T-helper 2 cell treated with Interferon-gamma antibody and Interleukin-4, amounts not matched to agents 100 ng/mL and 5 ng/mL, for 36 hours (primary cell): ENCODE data around the gene P2RX1. TPM values are rescaled to one million over a fixed set of nuclear protein-coding genes. Genes with fewer than 3 reads are reported as not detected.

Experiments used
- intact Hi-C: fragments of 100-400 bp; cut with micrococcal nuclease; formaldehyde crosslinking; loops from one replicate; pipeline ENCODE4 v1.15.1; 2023
- total RNA-seq: library from RNA; stranded (reverse); gene quantifications from 2 replicates; pipeline ENCODE4 v1.2.3, GENCODE V29; 2022

P2RX1 gene
- 2.0 and 2.5 TPM in 2 replicates for total RNA-seq

GRCh38 chr17:3915995-3916696 lies at the start of gene P2RX1:
TSS of gene P2RX1 (minus strand) at chr17:3916465. CDS start at chr17:3916225, 240 bp downstream.
- intact Hi-C loops, result loop anchor here (2.0 to 5.0 kb wide), 2 partner anchors 46 to 159 kb away; partner anchors contain the start of gene ATP2A3

- intact Hi-C loops, result loop anchor here (1.0 to 2.0 kb wide), 2 partner anchors 39 to 178 kb away; partner anchors contain the start of genes CYB5D2 and ZZEF1
Observed at GRCh38 chr17:3965118-3965800, 49.0 kb upstream of the P2RX1 start.

GRCh38 chr17:3964203-3965117 lies 48.2 kb upstream of the P2RX1 start, which contains the start of gene ATP2A3:
TSS of gene ATP2A3 (minus strand) at chr17:3964437. CDS start at chr17:3964291, 146 bp downstream.
- intact Hi-C loops, result loop anchor here (1.0 to 5.0 kb wide), 4 partner anchors 40 to 178 kb away; partner anchors contain the start of genes CYB5D2, NCBP3, P2RX1 and ZZEF1

GRCh38 chr17:3963237-3964201 lies 47.3 kb upstream of the P2RX1 start:
- intact Hi-C loops, result loop anchor here (1.0 to 5.0 kb wide), 3 partner anchors 46 to 179 kb away; partner anchors contain the start of genes CYB5D2, NCBP3, P2RX1 and ZZEF1

GRCh38 chr17:3962965-3963236 lies 46.6 kb upstream of the P2RX1 start:
- intact Hi-C loops, result loop anchor here (5.0 kb wide), 1 partner anchor 46 kb away; the partner anchor contains the start of gene P2RX1

- intact Hi-C loops, result loop anchor here (5.0 kb wide), 1 partner anchor 45 kb away; the partner anchor contains the start of gene P2RX1
Observed at GRCh38 chr17:3962217-3962964, 46.1 kb upstream of the P2RX1 start.

- intact Hi-C loops, result loop anchor here (5.0 kb wide), 1 partner anchor 44 kb away; the partner anchor contains the start of gene P2RX1
Observed at GRCh38 chr17:3961564-3962047, 45.3 kb upstream of the P2RX1 start.

GRCh38 chr17:3960764-3961163 lies 44.5 kb upstream of the P2RX1 start:
- intact Hi-C loops, result loop anchor here (5.0 kb wide), 1 partner anchor 43 kb away; the partner anchor contains the start of gene P2RX1

- intact Hi-C loops, result loop anchor here (5.0 kb wide), 1 partner anchor 43 kb away; the partner anchor contains the start of gene P2RX1
Observed at GRCh38 chr17:3959921-3960601, 43.8 kb upstream of the P2RX1 start.

GRCh38 chr17:3959295-3959899 lies 43.1 kb upstream of the P2RX1 start:
- intact Hi-C loops, result no loop called here

- intact Hi-C loops, result no loop called here
Observed at GRCh38 chr17:3957735-3958599, 41.7 kb upstream of the P2RX1 start.

GRCh38 chr17:3956983-3957382 lies 40.7 kb upstream of the P2RX1 start:
- intact Hi-C loops, result no loop called here

- intact Hi-C loops, result no loop called here
Observed at GRCh38 chr17:3956327-3956957, 40.2 kb upstream of the P2RX1 start.

GRCh38 chr17:3955673-3955988 lies 39.4 kb upstream of the P2RX1 start:
- intact Hi-C loops, result no loop called here

GRCh38 chr17:3954976-3955672 lies 38.9 kb upstream of the P2RX1 start:
- intact Hi-C loops, result no loop called here

GRCh38 chr17:3954086-3954485 lies 37.8 kb upstream of the P2RX1 start:
- intact Hi-C loops, result no loop called here
